GM18507 (cell line): ENCODE results near the gene PBX1.

Source experiments
- DNase-seq: peaks from one replicate; pipeline ENCODE4 v3.0.0; 2011; ENCODE audit warnings: low read depth; ENCODE audit not compliant: insufficient read length; ENCODE audit errors: extremely low spot score
- FAIRE-seq: peaks from 2 replicates; lab custom pipeline; 2011; peaks lifted over from hg19 to GRCh38; lab: Jason Lieb, UNC

PBX1 gene

GRCh38 chr1:164704954-164705353 is 146.0 kb downstream of the PBX1 start:
- no peak for FAIRE-seq
- DNase-seq, result no peak

GRCh38 chr1:164706606-164706987 is 147.6 kb downstream of the PBX1 start:
- DNase-seq, result no peak
- no peak for FAIRE-seq

- DNase-seq (no peak), FAIRE-seq (no peak)
Measured at GRCh38 chr1:164707868-164708331, 148.9 kb downstream of the PBX1 start.

GRCh38 chr1:164708596-164708995 is 149.6 kb downstream of the PBX1 start:
- FAIRE-seq (no peak), DNase-seq (no peak)

GRCh38 chr1:164709126-164709525 is 150.1 kb downstream of the PBX1 start:
- no peak for FAIRE-seq

GRCh38 chr1:164709541-164710278 is 150.7 kb downstream of the PBX1 start:
- FAIRE-seq (no peak), DNase-seq (no peak)

More at GRCh38 chr1:164709126-164709525, 150.1 kb downstream of the PBX1 start:
- no peak for DNase-seq

- DNase-seq (no peak), FAIRE-seq (no peak)
Measured at GRCh38 chr1:164712131-164713036, 153.4 kb downstream of the PBX1 start.

GRCh38 chr1:164713456-164714207 is 154.6 kb downstream of the PBX1 start:
- DNase-seq (no peak), FAIRE-seq (no peak)

GRCh38 chr1:164716992-164717703 is 158.2 kb downstream of the PBX1 start:
- FAIRE-seq (no peak), DNase-seq (no peak)

GRCh38 chr1:164718821-164719220 is 159.8 kb downstream of the PBX1 start:
- FAIRE-seq, result no peak
- no peak for DNase-seq

GRCh38 chr1:164719676-164720439 is 160.9 kb downstream of the PBX1 start:
- FAIRE-seq (no peak), DNase-seq (no peak)

- DNase-seq (no peak), FAIRE-seq (no peak)
Measured at GRCh38 chr1:164720440-164721227, 161.7 kb downstream of the PBX1 start.

- no peak for DNase-seq
- FAIRE-seq, result no peak
Measured at GRCh38 chr1:164721228-164721496, 162.2 kb downstream of the PBX1 start.

- FAIRE-seq, result no peak
- no peak for DNase-seq
Measured at GRCh38 chr1:164723296-164723798, 164.4 kb downstream of the PBX1 start.

GRCh38 chr1:164725401-164725800 is 166.4 kb downstream of the PBX1 start:
- FAIRE-seq (no peak), DNase-seq (no peak)

- DNase-seq (no peak), FAIRE-seq (no peak)
Measured at GRCh38 chr1:164726235-164726634, 167.3 kb downstream of the PBX1 start.

GRCh38 chr1:164728719-164729118 is 169.7 kb downstream of the PBX1 start:
- DNase-seq (no peak), FAIRE-seq (no peak)
